ENCODE measurements around the gene INSC.
A peak's percentile ranks its signal among the peaks of the same experiment; 100 is the strongest.

The INSC gene

GRCh38 chr11:15197696-15198095 is 83.0 kb downstream of the INSC start:
- DNase-seq: no peak
- H3K27ac Mint-ChIP-seq: no peak overlapping the region
- no peaks in the 10 kb centered on the region for H3K9me3 Mint-ChIP-seq
- H3K36me3 Mint-ChIP-seq (ENCODE audit: low read depth): no peaks in the 10 kb centered on the region
- H3K27me3 Mint-ChIP-seq: peaks cover 6% of the 10 kb centered on the region
- no peaks in the 10 kb centered on the region for H3K4me1 Mint-ChIP-seq (ENCODE audit: low read depth)
- no peak overlapping the region for H3K4me3 Mint-ChIP-seq

GRCh38 chr11:15198284-15198683 is 83.6 kb downstream of the INSC start:
- Mint-ChIP-seq H3K27me3 (peaks cover 6% of the 10 kb centered on the region), H3K9me3 (no peaks in the 10 kb centered on the region), H3K4me3 (no peak overlapping the region), H3K36me3 (ENCODE audit: low read depth) (no peaks in the 10 kb centered on the region), H3K4me1 (ENCODE audit: low read depth) (no peaks in the 10 kb centered on the region), H3K27ac (no peak overlapping the region)
- DNase-seq: no peak

GRCh38 chr11:15199693-15200092 is 85.0 kb downstream of the INSC start:
- Mint-ChIP-seq H3K4me1 (ENCODE audit: low read depth) (no peaks in the 10 kb centered on the region), H3K36me3 (ENCODE audit: low read depth) (no peaks in the 10 kb centered on the region), H3K27me3 (peaks cover 6% of the 10 kb centered on the region), H3K4me3 (no peak overlapping the region), H3K9me3 (no peaks in the 10 kb centered on the region), H3K27ac (no peak overlapping the region)
- no peak for DNase-seq

- no peak for DNase-seq
- no peaks in the 10 kb centered on the region for H3K36me3 Mint-ChIP-seq (ENCODE audit: low read depth)
- peaks cover 6% of the 10 kb centered on the region for H3K27me3 Mint-ChIP-seq
- H3K4me1 Mint-ChIP-seq (ENCODE audit: low read depth): no peaks in the 10 kb centered on the region
- no peak overlapping the region for H3K4me3 Mint-ChIP-seq
- no peak overlapping the region for H3K27ac Mint-ChIP-seq
- no peaks in the 10 kb centered on the region for H3K9me3 Mint-ChIP-seq
Observed at GRCh38 chr11:15200696-15201095, 86.0 kb downstream of the INSC start.

GRCh38 chr11:15201586-15201985 is 86.9 kb downstream of the INSC start:
- Mint-ChIP-seq H3K36me3 (ENCODE audit: low read depth) (no peaks in the 10 kb centered on the region), H3K4me3 (no peak overlapping the region), H3K9me3 (no peaks in the 10 kb centered on the region), H3K4me1 (ENCODE audit: low read depth) (no peaks in the 10 kb centered on the region), H3K27ac (no peak overlapping the region), H3K27me3 (peaks cover 6% of the 10 kb centered on the region)
- no peak for DNase-seq

GRCh38 chr11:15202626-15203025 is 87.9 kb downstream of the INSC start:
- Mint-ChIP-seq H3K9me3 (no peaks in the 10 kb centered on the region), H3K4me1 (ENCODE audit: low read depth) (no peaks in the 10 kb centered on the region), H3K36me3 (ENCODE audit: low read depth) (no peaks in the 10 kb centered on the region), H3K27me3 (peaks cover 6% of the 10 kb centered on the region), H3K4me3 (no peak overlapping the region), H3K27ac (no peak overlapping the region)
- DNase-seq: no peak

GRCh38 chr11:15204711-15205110 is 90.0 kb downstream of the INSC start:
- no peak for DNase-seq
- Mint-ChIP-seq H3K9me3 (no peaks in the 10 kb centered on the region), H3K4me1 (ENCODE audit: low read depth) (no peaks in the 10 kb centered on the region)

GRCh38 chr11:15206791-15207190 is 92.1 kb downstream of the INSC start:
- Mint-ChIP-seq H3K9me3 (no peaks in the 10 kb centered on the region), H3K4me1 (ENCODE audit: low read depth) (no peaks in the 10 kb centered on the region), H3K27ac (no peak overlapping the region), H3K36me3 (ENCODE audit: low read depth) (no peaks in the 10 kb centered on the region), H3K4me3 (no peak overlapping the region), H3K27me3 (no peaks in the 10 kb centered on the region)
- DNase-seq: no peak

More at GRCh38 chr11:15204711-15205110, 90.0 kb downstream of the INSC start:
- no peak overlapping the region for H3K27ac Mint-ChIP-seq
- no peaks in the 10 kb centered on the region for H3K36me3 Mint-ChIP-seq (ENCODE audit: low read depth)
- H3K27me3 Mint-ChIP-seq: peaks cover 6% of the 10 kb centered on the region
- no peak overlapping the region for H3K4me3 Mint-ChIP-seq

- Mint-ChIP-seq H3K27ac (no peak overlapping the region), H3K4me3 (no peak overlapping the region), H3K36me3 (ENCODE audit: low read depth) (no peaks in the 10 kb centered on the region), H3K4me1 (ENCODE audit: low read depth) (no peaks in the 10 kb centered on the region), H3K9me3 (no peaks in the 10 kb centered on the region), H3K27me3 (no peaks in the 10 kb centered on the region)
- DNase-seq: peak; percentile 81
Observed at GRCh38 chr11:15208378-15209222, 93.9 kb downstream of the INSC start.

- DNase-seq: no peak
- no peaks in the 10 kb centered on the region for H3K4me1 Mint-ChIP-seq (ENCODE audit: low read depth)
- H3K27ac Mint-ChIP-seq: no peak overlapping the region
- H3K4me3 Mint-ChIP-seq: no peak overlapping the region
- no peaks in the 10 kb centered on the region for H3K27me3 Mint-ChIP-seq
- H3K9me3 Mint-ChIP-seq: no peaks in the 10 kb centered on the region
- H3K36me3 Mint-ChIP-seq (ENCODE audit: low read depth): no peaks in the 10 kb centered on the region
Observed at GRCh38 chr11:15212876-15213275, 98.2 kb downstream of the INSC start.

- no peak overlapping the region for H3K27ac Mint-ChIP-seq
Observed at GRCh38 chr11:15213471-15214231, 98.9 kb downstream of the INSC start.

GRCh38 chr11:15215005-15215404 is 100.3 kb downstream of the INSC start:
- no peak overlapping the region for H3K4me3 Mint-ChIP-seq
- no peaks in the 10 kb centered on the region for H3K36me3 Mint-ChIP-seq (ENCODE audit: low read depth)

More at GRCh38 chr11:15213471-15214231, 98.9 kb downstream of the INSC start:
- no peak for DNase-seq
- Mint-ChIP-seq H3K4me1 (ENCODE audit: low read depth) (no peaks in the 10 kb centered on the region), H3K9me3 (no peaks in the 10 kb centered on the region), H3K27me3 (no peaks in the 10 kb centered on the region), H3K36me3 (ENCODE audit: low read depth) (no peaks in the 10 kb centered on the region), H3K4me3 (no peak overlapping the region)

GRCh38 chr11:15216678-15217077 is 102.0 kb downstream of the INSC start:
- Mint-ChIP-seq H3K9me3 (no peaks in the 10 kb centered on the region), H3K4me3 (no peak overlapping the region), H3K27ac (no peak overlapping the region), H3K4me1 (ENCODE audit: low read depth) (no peaks in the 10 kb centered on the region), H3K27me3 (no peaks in the 10 kb centered on the region), H3K36me3 (ENCODE audit: low read depth) (no peaks in the 10 kb centered on the region)
- no peak for DNase-seq

More at GRCh38 chr11:15215005-15215404, 100.3 kb downstream of the INSC start:
- Mint-ChIP-seq H3K27ac (no peak overlapping the region), H3K9me3 (no peaks in the 10 kb centered on the region), H3K27me3 (no peaks in the 10 kb centered on the region), H3K4me1 (ENCODE audit: low read depth) (no peaks in the 10 kb centered on the region)
- DNase-seq: no peak

- Mint-ChIP-seq H3K4me3 (no peak overlapping the region), H3K9me3 (no peaks in the 10 kb centered on the region), H3K4me1 (ENCODE audit: low read depth) (no peaks in the 10 kb centered on the region), H3K27ac (no peak overlapping the region), H3K27me3 (no peaks in the 10 kb centered on the region), H3K36me3 (ENCODE audit: low read depth) (no peaks in the 10 kb centered on the region)
- no peak for DNase-seq
Observed at GRCh38 chr11:15217416-15217815, 102.7 kb downstream of the INSC start.

GRCh38 chr11:15222777-15223176 is 108.1 kb downstream of the INSC start:
- Mint-ChIP-seq H3K4me1 (ENCODE audit: low read depth) (no peaks in the 10 kb centered on the region), H3K9me3 (no peaks in the 10 kb centered on the region), H3K36me3 (ENCODE audit: low read depth) (no peaks in the 10 kb centered on the region), H3K27ac (no peak overlapping the region), H3K4me3 (no peak overlapping the region), H3K27me3 (no peaks in the 10 kb centered on the region)
- DNase-seq: no peak

All from activated T-cell treated with anti-CD3 and anti-CD28 coated beads, Interleukin-2, amount 50 U/mL, for 24 hours (primary cell).